Measurements from ENCODE around the gene ZNF568. TPM values are rescaled to one million over a fixed set of nuclear protein-coding genes. Genes with fewer than 3 reads are reported as not detected.
A peak's percentile ranks its signal among the peaks of the same experiment; 100 is the strongest.

ZNF568 gene
- total RNA-seq, 3 donors from 2014 or later = 8.5 to 17.9 (median 9.8) TPM

DNA sequence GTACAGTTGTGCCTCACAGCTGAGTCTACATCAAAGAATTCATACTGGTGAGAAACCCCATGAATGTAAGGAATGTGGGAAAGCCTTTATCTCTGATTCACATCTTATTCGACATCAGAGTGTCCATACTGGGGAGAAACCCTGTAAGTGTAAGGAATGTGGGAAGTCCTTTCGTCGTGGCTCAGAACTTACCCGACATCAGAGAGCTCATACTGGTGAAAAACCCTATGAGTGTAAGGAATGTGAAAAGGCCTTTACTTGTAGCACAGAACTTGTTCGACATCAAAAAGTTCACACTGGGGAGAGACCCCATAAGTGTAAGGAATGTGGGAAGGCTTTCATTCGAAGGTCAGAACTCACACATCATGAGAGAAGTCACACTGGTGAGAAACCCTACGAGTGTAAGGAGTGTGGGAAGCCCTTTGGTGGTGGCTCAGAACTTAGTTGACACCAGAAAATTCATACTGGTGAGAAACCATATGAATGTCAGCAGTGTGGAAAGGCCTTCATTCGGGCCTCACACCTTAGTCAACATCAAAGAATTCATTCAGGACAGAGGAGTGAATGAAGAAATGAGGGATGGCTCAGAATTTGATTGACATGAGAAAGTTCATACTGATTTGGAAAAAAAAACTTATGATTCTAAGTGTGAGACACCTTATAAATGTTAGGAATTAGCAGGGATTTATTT, 81.2 kb downstream of the ZNF568 start:
- intact Hi-C loops (cut with DNase I; ENCODE audit: low total_unique reads) = no loop called here
- H3K36me3 ChIP-seq = peaks cover 12% of the 10 kb centered on the region
- H3K9me3 ChIP-seq = peaks cover 32 to 77% of the 10 kb centered on the region in 2 donors
- H3K4me3 ChIP-seq = no peak overlapping the region
- no peak for DNase-seq (ENCODE audit: low spot score in 2 of 2)
- H3K27ac ChIP-seq = no peak overlapping the region
- H3K4me1 ChIP-seq = no peaks in the 10 kb centered on the region
- H3K27me3 ChIP-seq = no peaks in the 10 kb centered on the region
- TF ChIP-seq POLR2A (IDR thresholded peaks at IDR 0.05) = no peak
- TF ChIP-seq POLR2AphosphoS5 (IDR thresholded peaks at IDR 0.05) = no peak
- TF ChIP-seq, protein P1, sequence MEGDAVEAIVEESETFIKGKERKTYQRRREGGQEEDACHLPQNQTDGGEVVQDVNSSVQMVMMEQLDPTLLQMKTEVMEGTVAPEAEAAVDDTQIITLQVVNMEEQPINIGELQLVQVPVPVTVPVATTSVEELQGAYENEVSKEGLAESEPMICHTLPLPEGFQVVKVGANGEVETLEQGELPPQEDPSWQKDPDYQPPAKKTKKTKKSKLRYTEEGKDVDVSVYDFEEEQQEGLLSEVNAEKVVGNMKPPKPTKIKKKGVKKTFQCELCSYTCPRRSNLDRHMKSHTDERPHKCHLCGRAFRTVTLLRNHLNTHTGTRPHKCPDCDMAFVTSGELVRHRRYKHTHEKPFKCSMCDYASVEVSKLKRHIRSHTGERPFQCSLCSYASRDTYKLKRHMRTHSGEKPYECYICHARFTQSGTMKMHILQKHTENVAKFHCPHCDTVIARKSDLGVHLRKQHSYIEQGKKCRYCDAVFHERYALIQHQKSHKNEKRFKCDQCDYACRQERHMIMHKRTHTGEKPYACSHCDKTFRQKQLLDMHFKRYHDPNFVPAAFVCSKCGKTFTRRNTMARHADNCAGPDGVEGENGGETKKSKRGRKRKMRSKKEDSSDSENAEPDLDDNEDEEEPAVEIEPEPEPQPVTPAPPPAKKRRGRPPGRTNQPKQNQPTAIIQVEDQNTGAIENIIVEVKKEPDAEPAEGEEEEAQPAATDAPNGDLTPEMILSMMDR (IDR thresholded peaks at IDR 0.05) = no peak

DNA sequence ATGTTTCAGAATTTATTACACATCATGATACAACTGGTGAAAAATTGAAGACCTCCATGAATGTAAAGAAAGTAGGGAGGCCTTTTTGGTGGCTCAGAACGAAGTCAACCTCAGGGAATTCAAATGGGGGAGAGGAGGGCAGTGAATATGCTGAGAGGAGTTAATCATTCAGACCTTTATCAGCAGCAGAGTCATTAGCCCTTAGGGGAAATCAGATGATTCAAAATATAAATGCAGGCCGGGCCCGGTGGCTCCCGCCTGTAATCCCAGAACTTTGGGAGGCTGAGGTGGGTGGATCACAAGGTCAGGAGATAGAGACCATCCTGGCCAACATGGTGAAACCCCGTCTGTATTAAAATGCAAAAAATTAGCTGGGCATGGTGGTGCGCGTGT, 81.7 kb downstream of the ZNF568 start:
- intact Hi-C loops (cut with DNase I; ENCODE audit: low total_unique reads) = no loop called here
- no peak overlapping the region for H3K4me3 ChIP-seq
- H3K4me1 ChIP-seq = no peaks in the 10 kb centered on the region
- H3K36me3 ChIP-seq = peaks cover 12% of the 10 kb centered on the region
- DNase-seq (ENCODE audit: low spot score in 2 of 2) = no peak
- H3K27ac ChIP-seq = no peak overlapping the region
- no peak for TF ChIP-seq POLR2AphosphoS5 (IDR thresholded peaks at IDR 0.05)
- TF ChIP-seq, protein P1 (IDR thresholded peaks at IDR 0.05) = no peak
- no peak for TF ChIP-seq POLR2A (IDR thresholded peaks at IDR 0.05)
- H3K27me3 ChIP-seq = no peaks in the 10 kb centered on the region
- H3K9me3 ChIP-seq = peaks cover 29 to 71% of the 10 kb centered on the region in 2 donors

DNA sequence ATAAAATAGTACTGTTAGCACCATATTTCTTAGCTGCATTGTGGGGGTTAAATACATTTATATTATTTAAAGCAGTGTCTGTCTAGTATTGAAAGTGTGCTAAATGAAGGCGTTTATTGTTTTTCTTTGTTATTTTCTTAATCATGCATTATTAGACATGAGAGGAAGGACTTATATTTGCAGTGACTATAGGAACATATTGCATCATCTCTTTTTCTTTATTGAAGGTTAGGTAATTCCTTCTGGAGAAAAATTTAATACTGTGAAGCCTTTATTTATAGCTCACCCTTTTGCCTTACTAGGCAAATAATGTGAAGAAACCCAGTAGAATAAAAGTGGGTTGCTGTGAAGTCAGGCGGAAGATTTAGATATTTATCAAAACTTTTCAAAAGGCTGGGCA, 83.2 kb downstream of the ZNF568 start:
- Histone ChIP-seq H3K36me3 (peaks cover 12% of the 10 kb centered on the region), H3K27ac (no peak overlapping the region), H3K4me1 (no peaks in the 10 kb centered on the region), H3K4me3 (no peak overlapping the region), H3K27me3 (no peaks in the 10 kb centered on the region), H3K9me3 (peaks cover 29 to 57% of the 10 kb centered on the region in 2 donors)
- intact Hi-C loops (cut with DNase I; ENCODE audit: low total_unique reads) = no loop called here
- DNase-seq (ENCODE audit: low spot score in 2 of 2) = no peak
- TF ChIP-seq POLR2AphosphoS5 (IDR thresholded peaks at IDR 0.05) = no peak
- TF ChIP-seq POLR2A (IDR thresholded peaks at IDR 0.05) = no peak
- TF ChIP-seq, protein P1 (IDR thresholded peaks at IDR 0.05) = no peak

DNA sequence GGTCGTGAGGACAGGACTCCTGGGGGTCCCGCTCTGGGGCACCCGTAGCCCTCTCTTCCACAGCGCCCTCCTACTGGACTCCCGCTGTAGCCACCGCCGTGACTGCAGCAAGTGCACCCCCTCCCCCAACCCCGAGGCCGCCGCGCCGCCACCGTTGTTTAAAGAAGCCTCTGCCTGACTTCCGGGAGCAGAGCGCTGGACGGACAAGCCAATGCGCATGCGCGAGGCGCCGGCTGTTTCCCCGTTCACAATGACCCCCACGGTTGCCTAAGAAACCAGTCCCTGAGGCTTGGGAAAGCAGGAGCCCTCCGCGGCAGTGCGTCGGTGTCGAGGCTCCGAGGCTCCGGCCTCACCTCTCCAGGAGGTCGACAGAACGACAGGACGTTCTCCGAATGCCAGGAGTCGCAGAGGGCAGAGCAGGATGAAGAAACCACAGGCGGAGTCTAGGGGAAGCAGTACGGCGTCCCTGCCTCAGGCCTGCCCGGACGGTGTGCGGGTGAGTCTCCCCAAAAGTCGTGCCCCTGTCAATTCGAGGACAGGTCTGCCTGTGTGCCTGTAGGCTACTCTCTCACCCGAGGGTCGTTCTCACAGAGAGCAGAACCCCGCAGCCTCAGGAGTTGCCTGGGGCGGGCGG, 91.6 kb downstream of the ZNF568 start:
- Histone ChIP-seq H3K9me3 (peaks cover 43 to 61% of the 10 kb centered on the region in 2 donors), H3K4me1 (no peaks in the 10 kb centered on the region), H3K27me3 (no peaks in the 10 kb centered on the region), H3K4me3 (peak overlapping the region; percentile 33 to 66 (median 42)), H3K27ac (peak overlapping the region; percentile 30 to 61), H3K36me3 (no peaks in the 10 kb centered on the region)
- DNase-seq (ENCODE audit: low spot score in 2 of 2) = peak; percentile 45 to 86
- TF ChIP-seq POLR2AphosphoS5 (IDR thresholded peaks at IDR 0.05) (no peak), POLR2A (IDR thresholded peaks at IDR 0.05) (no peak)
- TF ChIP-seq, protein P1 (IDR thresholded peaks at IDR 0.05) = no peak
- intact Hi-C loops (cut with DNase I; ENCODE audit: low total_unique reads) = no loop called here

DNA sequence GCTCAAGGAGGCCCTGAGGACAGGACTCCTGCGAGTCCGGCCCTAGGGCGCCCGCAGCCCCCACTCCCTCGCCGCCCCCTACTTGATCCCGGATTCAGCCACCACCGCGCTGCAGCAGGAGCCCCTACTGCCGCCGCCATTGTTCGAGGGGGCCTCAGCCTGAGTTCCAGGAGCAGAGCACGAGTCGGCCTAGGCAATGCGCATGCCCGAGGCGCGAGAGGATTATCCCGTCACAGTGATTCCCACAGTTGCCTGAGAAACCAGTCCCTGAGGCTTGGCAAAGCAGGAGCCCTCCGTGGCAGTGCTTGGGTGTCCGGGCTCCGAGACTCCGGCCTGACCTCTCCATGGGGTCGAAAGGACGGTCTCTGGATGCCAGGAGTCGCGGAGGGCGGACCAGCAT, 93.7 kb downstream of the ZNF568 start:
- H3K27ac ChIP-seq = no peak overlapping the region
- no peaks in the 10 kb centered on the region for H3K27me3 ChIP-seq
- peaks cover 59 to 82% of the 10 kb centered on the region in 2 donors for H3K9me3 ChIP-seq
- no peaks in the 10 kb centered on the region for H3K4me1 ChIP-seq
- H3K4me3 ChIP-seq = no peak overlapping the region
- no peaks in the 10 kb centered on the region for H3K36me3 ChIP-seq
- TF ChIP-seq POLR2AphosphoS5 (IDR thresholded peaks at IDR 0.05) (no peak), POLR2A (IDR thresholded peaks at IDR 0.05) (no peak)
- TF ChIP-seq, protein P1 (IDR thresholded peaks at IDR 0.05) = no peak
- intact Hi-C loops (cut with DNase I; ENCODE audit: low total_unique reads) = loop anchor here (5.0 kb wide), 1 partner anchor 1492 kb away; no protein-coding TSS in a partner anchor
- DNase-seq (ENCODE audit: low spot score in 2 of 2) = no peak
